ENCODE results near the gene SARNP. TPM values are rescaled to one million over a fixed set of nuclear protein-coding genes. Genes with fewer than 3 reads are reported as not detected.

Gene SARNP
- total RNA-seq, 1 donor, result 59.7 TPM

GRCh38 chr12:55824726-55825125 lies 7.2 kb upstream of the SARNP start:
- Histone ChIP-seq H3K27me3 (ENCODE audit: insufficient read depth, low read length) (no peaks in the 10 kb centered on the region), H3K9me3 (ENCODE audit: low read depth, low read length) (no peaks in the 10 kb centered on the region), H3K4me1 (ENCODE audit: insufficient read depth, low read length) (peaks cover 41% of the 10 kb centered on the region), H3K4me3 (ENCODE audit: low read length) (no peak overlapping the region)

GRCh38 chr12:55823419-55823818 lies 5.9 kb upstream of the SARNP start:
- H3K4me1 ChIP-seq (ENCODE audit: insufficient read depth, low read length), result peaks cover 43% of the 10 kb centered on the region
- H3K27me3 ChIP-seq (ENCODE audit: insufficient read depth, low read length), result no peaks in the 10 kb centered on the region
- no peaks in the 10 kb centered on the region for H3K9me3 ChIP-seq (ENCODE audit: low read depth, low read length)
- no peak overlapping the region for H3K4me3 ChIP-seq (ENCODE audit: low read length)

GRCh38 chr12:55822228-55822627 lies 4.7 kb upstream of the SARNP start:
- Histone ChIP-seq H3K4me1 (ENCODE audit: insufficient read depth, low read length) (peaks cover 34% of the 10 kb centered on the region), H3K27me3 (ENCODE audit: insufficient read depth, low read length) (no peaks in the 10 kb centered on the region)

GRCh38 chr12:55820679-55821078 lies 3.2 kb upstream of the SARNP start:
- H3K9me3 ChIP-seq (ENCODE audit: low read depth, low read length), result no peaks in the 10 kb centered on the region
- no peaks in the 10 kb centered on the region for H3K27me3 ChIP-seq (ENCODE audit: insufficient read depth, low read length)
- peaks cover 30% of the 10 kb centered on the region for H3K4me1 ChIP-seq (ENCODE audit: insufficient read depth, low read length)
- H3K4me3 ChIP-seq (ENCODE audit: low read length), result no peak overlapping the region

More at GRCh38 chr12:55822228-55822627, 4.7 kb upstream of the SARNP start:
- Histone ChIP-seq H3K9me3 (ENCODE audit: low read depth, low read length) (no peaks in the 10 kb centered on the region), H3K4me3 (ENCODE audit: low read length) (no peak overlapping the region)

- H3K4me3 ChIP-seq (ENCODE audit: low read length), result no peak overlapping the region
Measured at GRCh38 chr12:55818886-55819285, 1.4 kb upstream of the SARNP start.

GRCh38 chr12:55818140-55818728 lies 710 bp upstream of the SARNP start:
- no peaks in the 10 kb centered on the region for H3K27me3 ChIP-seq (ENCODE audit: insufficient read depth, low read length)
- no peaks in the 10 kb centered on the region for H3K9me3 ChIP-seq (ENCODE audit: low read depth, low read length)
- peak overlapping the region; percentile 99 for H3K4me3 ChIP-seq (ENCODE audit: low read length)

More at GRCh38 chr12:55818886-55819285, 1.4 kb upstream of the SARNP start:
- Histone ChIP-seq H3K9me3 (ENCODE audit: low read depth, low read length) (no peaks in the 10 kb centered on the region), H3K4me1 (ENCODE audit: insufficient read depth, low read length) (peaks cover 36% of the 10 kb centered on the region), H3K27me3 (ENCODE audit: insufficient read depth, low read length) (no peaks in the 10 kb centered on the region)

GRCh38 chr12:55816881-55817344 lies 611 bp downstream of the SARNP start:
- Histone ChIP-seq H3K4me3 (ENCODE audit: low read length) (peak overlapping the region; percentile 99), H3K9me3 (ENCODE audit: low read depth, low read length) (no peaks in the 10 kb centered on the region), H3K27me3 (ENCODE audit: insufficient read depth, low read length) (no peaks in the 10 kb centered on the region), H3K4me1 (ENCODE audit: insufficient read depth, low read length) (peaks cover 36% of the 10 kb centered on the region)

More at GRCh38 chr12:55818140-55818728, 710 bp upstream of the SARNP start:
- peaks cover 36% of the 10 kb centered on the region for H3K4me1 ChIP-seq (ENCODE audit: insufficient read depth, low read length)

GRCh38 chr12:55815473-55815872 lies 2.1 kb downstream of the SARNP start:
- peaks cover 36% of the 10 kb centered on the region for H3K4me1 ChIP-seq (ENCODE audit: insufficient read depth, low read length)
- no peaks in the 10 kb centered on the region for H3K27me3 ChIP-seq (ENCODE audit: insufficient read depth, low read length)
- no peaks in the 10 kb centered on the region for H3K9me3 ChIP-seq (ENCODE audit: low read depth, low read length)
- no peak overlapping the region for H3K4me3 ChIP-seq (ENCODE audit: low read length)

GRCh38 chr12:55814257-55814656 lies 3.3 kb downstream of the SARNP start:
- Histone ChIP-seq H3K4me3 (ENCODE audit: low read length) (no peak overlapping the region), H3K9me3 (ENCODE audit: low read depth, low read length) (no peaks in the 10 kb centered on the region), H3K27me3 (ENCODE audit: insufficient read depth, low read length) (no peaks in the 10 kb centered on the region), H3K4me1 (ENCODE audit: insufficient read depth, low read length) (peaks cover 35% of the 10 kb centered on the region)

- no peak overlapping the region for H3K4me3 ChIP-seq (ENCODE audit: low read length)
- no peaks in the 10 kb centered on the region for H3K9me3 ChIP-seq (ENCODE audit: low read depth, low read length)
- H3K27me3 ChIP-seq (ENCODE audit: insufficient read depth, low read length), result no peaks in the 10 kb centered on the region
- peaks cover 25% of the 10 kb centered on the region for H3K4me1 ChIP-seq (ENCODE audit: insufficient read depth, low read length)
Measured at GRCh38 chr12:55812088-55812487, 5.4 kb downstream of the SARNP start.

- no peak overlapping the region for H3K4me3 ChIP-seq (ENCODE audit: low read length)
- H3K4me1 ChIP-seq (ENCODE audit: insufficient read depth, low read length), result no peaks in the 10 kb centered on the region
- no peaks in the 10 kb centered on the region for H3K27me3 ChIP-seq (ENCODE audit: insufficient read depth, low read length)
- H3K9me3 ChIP-seq (ENCODE audit: low read depth, low read length), result no peaks in the 10 kb centered on the region
Measured at GRCh38 chr12:55809274-55809673, 8.2 kb downstream of the SARNP start.

- Histone ChIP-seq H3K4me1 (ENCODE audit: insufficient read depth, low read length) (no peaks in the 10 kb centered on the region), H3K27me3 (ENCODE audit: insufficient read depth, low read length) (no peaks in the 10 kb centered on the region), H3K4me3 (ENCODE audit: low read length) (no peak overlapping the region), H3K9me3 (ENCODE audit: low read depth, low read length) (no peaks in the 10 kb centered on the region)
Measured at GRCh38 chr12:55806982-55807381, 10.5 kb downstream of the SARNP start.

- Histone ChIP-seq H3K9me3 (ENCODE audit: low read depth, low read length) (no peaks in the 10 kb centered on the region), H3K27me3 (ENCODE audit: insufficient read depth, low read length) (no peaks in the 10 kb centered on the region), H3K4me3 (ENCODE audit: low read length) (no peak overlapping the region), H3K4me1 (ENCODE audit: insufficient read depth, low read length) (no peaks in the 10 kb centered on the region)
Measured at GRCh38 chr12:55797550-55797949, 20.0 kb downstream of the SARNP start.

- no peaks in the 10 kb centered on the region for H3K4me1 ChIP-seq (ENCODE audit: insufficient read depth, low read length)
- no peaks in the 10 kb centered on the region for H3K27me3 ChIP-seq (ENCODE audit: insufficient read depth, low read length)
- H3K4me3 ChIP-seq (ENCODE audit: low read length), result no peak overlapping the region
- H3K9me3 ChIP-seq (ENCODE audit: low read depth, low read length), result no peaks in the 10 kb centered on the region
Measured at GRCh38 chr12:55797068-55797467, 20.5 kb downstream of the SARNP start.

- Histone ChIP-seq H3K4me1 (ENCODE audit: insufficient read depth, low read length) (no peaks in the 10 kb centered on the region), H3K27me3 (ENCODE audit: insufficient read depth, low read length) (no peaks in the 10 kb centered on the region), H3K9me3 (ENCODE audit: low read depth, low read length) (no peaks in the 10 kb centered on the region), H3K4me3 (ENCODE audit: low read length) (no peak overlapping the region)
Measured at GRCh38 chr12:55795950-55796349, 21.6 kb downstream of the SARNP start.

GRCh38 chr12:55789893-55790292 lies 27.6 kb downstream of the SARNP start:
- Histone ChIP-seq H3K4me1 (ENCODE audit: insufficient read depth, low read length) (no peaks in the 10 kb centered on the region), H3K9me3 (ENCODE audit: low read depth, low read length) (no peaks in the 10 kb centered on the region), H3K4me3 (ENCODE audit: low read length) (no peak overlapping the region), H3K27me3 (ENCODE audit: insufficient read depth, low read length) (no peaks in the 10 kb centered on the region)
